HEK293 (cell line): ENCODE results near the gene ANGEL2.

Source experiments
- CTCF ChIA-PET: fragments of 350-600 bp; formaldehyde crosslinking; extraction: SDS; loops from one replicate; lab custom pipeline; 2021; ENCODE audit warnings: antibody characterized with exemption; lab: Yijun Ruan, JAX
- POLR2A ChIA-PET: fragments of 300-600 bp; formaldehyde crosslinking; extraction: SDS; loops from one replicate; lab custom pipeline; 2020; ENCODE audit warnings: antibody characterized with exemption, inconsistent platforms; lab: Yijun Ruan, JAX
- H3K27ac ChIP-seq: fragments of 200-500 bp; sonication (Bioruptor generic); 2 replicates; pipeline ENCODE4 v1.5.1; 2014; ENCODE audit warnings: low read depth, low read length, control low read depth, inconsistent platforms; ENCODE audit errors: extremely low read depth
- H3K36me3 ChIP-seq, 2 experiments: fragments of 200-500 bp in 1 of 2; sonication (Bioruptor generic) in 1 of 2; 1 replicate in 1 of 2; 2 replicates in 1 of 2; pipeline ENCODE4 v1.5.1; 2014 to 2017; ENCODE audit warnings: inconsistent platforms in 2 of 2, low read length in 2 of 2; ENCODE audit not compliant: control insufficient read depth in 2 of 2, insufficient read depth in 1 of 2
- H3K4me1 ChIP-seq: fragments of 200-500 bp; sonication (Bioruptor generic); 2 replicates; pipeline ENCODE4 v1.5.1; 2014; ENCODE audit warnings: mild to moderate bottlenecking, low read length, inconsistent platforms; ENCODE audit not compliant: control insufficient read depth, insufficient read depth
- H3K4me3 ChIP-seq: 2 replicates; pipeline ENCODE4 v1.5.1; 2011; ENCODE audit warnings: low read depth, mild to moderate bottlenecking, control low read depth, low read length, moderate library complexity
- H3K9me3 ChIP-seq: fragments of 200-500 bp; sonication (Bioruptor generic); 2 replicates; pipeline ENCODE4 v1.5.1; 2014; ENCODE audit warnings: low read depth, low read length, inconsistent platforms; ENCODE audit not compliant: control insufficient read depth, insufficient read depth
- BCL6B ChIP-seq: fragments of 450-650 bp; formaldehyde crosslinking; IDR thresholded peaks from 2 replicates; pipeline ENCODE4 v1.5.1; 2017; ENCODE audit warnings: missing biosample characterization, missing genetic modification characterization
- HOXA7 ChIP-seq: sonication (generic); formaldehyde crosslinking; IDR thresholded peaks from 2 replicates; pipeline ENCODE4 v1.8.1; 2022; ENCODE audit warnings: missing genetic modification reagents, borderline replicate concordance
- OSR2 ChIP-seq: fragments of 450-650 bp; formaldehyde crosslinking; IDR thresholded peaks from 2 replicates; pipeline ENCODE4 v1.5.1; 2016; ENCODE audit warnings: missing biosample characterization, missing genetic modification characterization
- SETDB1 ChIP-seq: IDR thresholded peaks from one replicate; pipeline ENCODE4 v1.6.1; 2017; ENCODE audit warnings: mild to moderate bottlenecking, low read length, moderate library complexity, mixed read lengths; ENCODE audit not compliant: insufficient read length
- WT1 ChIP-seq: fragments of 450-650 bp; formaldehyde crosslinking; IDR thresholded peaks from 2 replicates; pipeline ENCODE4 v1.5.1; 2016; ENCODE audit warnings: missing biosample characterization, missing genetic modification characterization
- ZBTB6 ChIP-seq: fragments of 450-650 bp; formaldehyde crosslinking; IDR thresholded peaks from 2 replicates; pipeline ENCODE4 v1.5.1; 2017; ENCODE audit warnings: missing biosample characterization, missing genetic modification characterization
- ZFP41 ChIP-seq: fragments of 450-650 bp; formaldehyde crosslinking; IDR thresholded peaks from 2 replicates; pipeline ENCODE4 v1.5.1; 2016; ENCODE audit warnings: missing biosample characterization, missing genetic modification characterization, borderline replicate concordance
- ZFP69B ChIP-seq: fragments of 450-650 bp; formaldehyde crosslinking; IDR thresholded peaks from 2 replicates; pipeline ENCODE4 v1.5.1; 2016; ENCODE audit warnings: missing biosample characterization, missing genetic modification characterization
- ZNF148 ChIP-seq: fragments of 450-650 bp; formaldehyde crosslinking; IDR thresholded peaks from 2 replicates; pipeline ENCODE4 v1.5.0; 2017; ENCODE audit warnings: missing biosample characterization, missing genetic modification characterization, borderline replicate concordance
- ZNF169 ChIP-seq: fragments of 450-650 bp; formaldehyde crosslinking; IDR thresholded peaks from 2 replicates; pipeline ENCODE4 v1.5.1; 2016; ENCODE audit warnings: missing biosample characterization, missing genetic modification characterization
- ZNF184 ChIP-seq: fragments of 450-650 bp; IDR thresholded peaks from 2 replicates; pipeline ENCODE4 v1.5.1; 2018; ENCODE audit warnings: missing biosample characterization, mild to moderate bottlenecking, missing genetic modification characterization
- ZNF362 ChIP-seq: fragments of 450-650 bp; formaldehyde crosslinking; IDR thresholded peaks from 2 replicates; pipeline ENCODE4 v1.5.1; 2016; ENCODE audit warnings: missing biosample characterization, missing genetic modification characterization
- ZNF404 ChIP-seq: fragments of 450-650 bp; formaldehyde crosslinking; IDR thresholded peaks from 2 replicates; pipeline ENCODE4 v1.5.1; 2017; ENCODE audit warnings: missing biosample characterization, missing genetic modification characterization
- ZNF513 ChIP-seq: fragments of 450-650 bp; IDR thresholded peaks from 2 replicates; pipeline ENCODE4 v1.5.1; 2018; ENCODE audit warnings: missing biosample characterization, missing genetic modification characterization
- ZNF549 ChIP-seq: fragments of 450-650 bp; IDR thresholded peaks from 2 replicates; pipeline ENCODE4 v1.5.1; 2018; ENCODE audit warnings: missing biosample characterization, missing genetic modification characterization, mild to moderate bottlenecking, inconsistent platforms, moderate library complexity
- ZNF621 ChIP-seq: fragments of 450-650 bp; formaldehyde crosslinking; IDR thresholded peaks from 2 replicates; pipeline ENCODE4 v1.5.1; 2017; ENCODE audit warnings: missing biosample characterization, missing genetic modification characterization

Gene ANGEL2

GRCh38 chr1:213060836-213061235, 45.2 kb upstream of the ANGEL2 start (continued):
- TF ChIP-seq WT1 (no peak), ZNF184 (tag by site-specific recombination) (no peak), ZFP41 (tag by site-specific recombination) (no peak), ZNF513 (tag by site-specific recombination) (no peak), OSR2 (tag by site-specific recombination) (no peak), ZNF169 (tag by site-specific recombination) (no peak), SETDB1 (no peak), ZNF621 (tag by site-specific recombination) (no peak), ZFP69B (tag by site-specific recombination) (no peak), BCL6B (no peak)

GRCh38 chr1:213057264-213058059, 41.8 kb upstream of the ANGEL2 start:
- TF ChIP-seq ZNF549 (tag by site-specific recombination), result no peak
- peak; percentile 41; the same call in 1 of the 2 replicates for TF ChIP-seq ZNF362
- ChIA-PET POLR2A (interaction anchor here (0.7 kb wide), 1 partner anchor 436 kb away, joined by 5 read pairs; no protein-coding TSS in a partner anchor), CTCF (no interaction called here)

GRCh38 chr1:213055767-213056166, 40.1 kb upstream of the ANGEL2 start:
- no peak overlapping the region for H3K27ac ChIP-seq
- H3K36me3 ChIP-seq, result no peaks in the 10 kb centered on the region
- H3K4me1 ChIP-seq, result no peaks in the 10 kb centered on the region
- POLR2A ChIA-PET, result no interaction called here
- H3K9me3 ChIP-seq, result no peaks in the 10 kb centered on the region
- TF ChIP-seq ZNF148, result no peak
- no peak for TF ChIP-seq HOXA7 (CRISPR knock-in tag)
- TF ChIP-seq ZNF404, result no peak
- TF ChIP-seq ZBTB6 (tag by site-specific recombination), result no peak
- no peak overlapping the region for H3K4me3 ChIP-seq
- CTCF ChIA-PET, result no interaction called here

More at GRCh38 chr1:213057264-213058059, 41.8 kb upstream of the ANGEL2 start:
- no peak overlapping the region for H3K27ac ChIP-seq
- no peaks in the 10 kb centered on the region for H3K9me3 ChIP-seq
- H3K36me3 ChIP-seq, result no peaks in the 10 kb centered on the region
- no peaks in the 10 kb centered on the region for H3K4me1 ChIP-seq
- H3K4me3 ChIP-seq, result no peak overlapping the region
